CMK (cell line): ENCODE results near the gene PSMB8.

Experiments
- DNase-seq: peaks from one replicate; pipeline ENCODE4 v3.0.0-alpha.2; 2010; ENCODE audit warnings: low read depth

PSMB8 gene

GRCh38 chr6:32855467-32856174 lies 11.8 kb upstream of the PSMB8 start:
- DNase-seq, result no peak

GRCh38 chr6:32854376-32855178 lies 10.7 kb upstream of the PSMB8 start:
- no peak for DNase-seq

GRCh38 chr6:32853541-32854375 lies 9.9 kb upstream of the PSMB8 start, which contains the start of the genes PSMB9 and TAP1:
Gene PSMB9 (plus strand): TSS chr6:32854192. CDS start chr6:32854230, 38 bp downstream.
Gene TAP1 (minus strand): TSS chr6:32853704. CDS start chr6:32853636, 68 bp downstream.
- DNase-seq, result peak; percentile 78

- DNase-seq, result no peak
These were observed 9.1 kb upstream of the PSMB8 start for GRCh38 chr6:32852844-32853540.

GRCh38 chr6:32852018-32852843 lies 8.4 kb upstream of the PSMB8 start:
- no peak for DNase-seq

GRCh38 chr6:32851025-32851424 lies 7.2 kb upstream of the PSMB8 start:
- no peak for DNase-seq

- no peak for DNase-seq
These were observed 5.3 kb upstream of the PSMB8 start for GRCh38 chr6:32849126-32849525.

GRCh38 chr6:32847795-32848194 lies 3.9 kb upstream of the PSMB8 start:
- no peak for DNase-seq

GRCh38 chr6:32847004-32847403 lies 3.2 kb upstream of the PSMB8 start:
- DNase-seq, result no peak

GRCh38 chr6:32845384-32845884 lies 1.6 kb upstream of the PSMB8 start:
- DNase-seq, result no peak

GRCh38 chr6:32844839-32845383 lies 1.1 kb upstream of the PSMB8 start:
- DNase-seq, result no peak

- DNase-seq, result no peak
These were observed 392 bp downstream of the PSMB8 start for GRCh38 chr6:32843331-32843978.

GRCh38 chr6:32842690-32843089 lies 1.2 kb downstream of the PSMB8 start:
- DNase-seq, result no peak

GRCh38 chr6:32842021-32842650 lies 1.7 kb downstream of the PSMB8 start:
- DNase-seq, result no peak

GRCh38 chr6:32840604-32841246 lies 3.1 kb downstream of the PSMB8 start:
- DNase-seq, result no peak

- no peak for DNase-seq
These were observed 4.5 kb downstream of the PSMB8 start for GRCh38 chr6:32839356-32839755.

GRCh38 chr6:32838114-32838958 lies 5.5 kb downstream of the PSMB8 start, which contains the start of gene TAP2:
Gene TAP2 (minus strand): TSS chr6:32838739. CDS start chr6:32838233, 506 bp downstream.
- peak; percentile 74 for DNase-seq

GRCh38 chr6:32837651-32838113 lies 6.2 kb downstream of the PSMB8 start:
- DNase-seq, result no peak
